RWPE1 (cell line): Measurements from ENCODE around the gene CCDC137.

Source experiments
- CTCF ChIA-PET: fragments of 350-600 bp; sonication (Branson Sonifier 250); formaldehyde crosslinking; extraction: SDS; loops from one replicate; lab custom pipeline; 2021; lab: Yijun Ruan, JAX
- POLR2A ChIA-PET: fragments of 400-600 bp; formaldehyde crosslinking; extraction: SDS; loops from one replicate; lab custom pipeline; 2020; ENCODE audit warnings: antibody characterized with exemption; ENCODE audit not compliant: low non-redundant PET; lab: Yijun Ruan, JAX
- DNase-seq: peaks from one replicate; pipeline ENCODE4 v3.0.0; 2012; ENCODE audit warnings: low spot score
- H3K27ac ChIP-seq: fragments of 450-650 bp; 2 replicates; pipeline ENCODE4 v1.5.1; 2017
- CTCF ChIP-seq: fragments of 450-650 bp; conservative IDR thresholded peaks from 2 replicates; pipeline ENCODE4 v1.5.1; 2017; ENCODE audit warnings: low read depth, mild to moderate bottlenecking

Gene CCDC137

GRCh38 chr17:81635431-81635830 is 31.1 kb upstream of the CCDC137 start:
- H3K27ac ChIP-seq: peak overlapping the region; percentile 88
- ChIA-PET CTCF (interaction anchor here (0.6 kb wide), 2 partner anchors 11 to 62 kb away, joined by 3 to 4 read pairs; no protein-coding TSS in a partner anchor), POLR2A (no interaction called here)

GRCh38 chr17:81635973-81636504 is 30.5 kb upstream of the CCDC137 start:
- peak overlapping the region; percentile 88 for H3K27ac ChIP-seq
- no peak for DNase-seq
- no peak for TF ChIP-seq CTCF
- ChIA-PET POLR2A (interaction anchor here (0.6 to 1.0 kb wide), 2 partner anchors 29 to 31 kb away, joined by 3 to 4 read pairs; partner anchors contain the start of gene CCDC137), CTCF (interaction anchor here (0.6 kb wide), 2 partner anchors 11 to 62 kb away, joined by 3 to 4 read pairs; no protein-coding TSS in a partner anchor)

More at GRCh38 chr17:81635431-81635830, 31.1 kb upstream of the CCDC137 start:
- DNase-seq: no peak
- no peak for TF ChIP-seq CTCF

- H3K27ac ChIP-seq: peak within 1 kb of the TSS; percentile 88
- DNase-seq: peak; percentile 98
- TF ChIP-seq CTCF: no peak
- CTCF ChIA-PET: no interaction called here
- POLR2A ChIA-PET: interaction anchor here (0.6 to 1.0 kb wide), 2 partner anchors 29 to 30 kb away, joined by 3 to 4 read pairs; partner anchors contain the start of gene CCDC137
These were observed 29.8 kb upstream of the CCDC137 start, which contains the start of the genes NPLOC4 and TSPAN10 for GRCh38 chr17:81636505-81637288. TSS of gene NPLOC4 (minus strand) at chr17:81637112. CDS start at chr17:81636930, 182 bp downstream. TSS of gene TSPAN10 (plus strand) at chr17:81637196. CDS start at chr17:81642413, 5,217 bp downstream.

GRCh38 chr17:81638683-81639082 is 27.9 kb upstream of the CCDC137 start:
- POLR2A ChIA-PET: no interaction called here
- DNase-seq: no peak
- CTCF ChIA-PET: interaction anchor here (0.6 kb wide), 1 partner anchor 37 kb away, joined by 3 read pairs; no protein-coding TSS in a partner anchor

GRCh38 chr17:81640011-81640410 is 26.5 kb upstream of the CCDC137 start:
- ChIA-PET CTCF (interaction anchor here (0.6 kb wide), 1 partner anchor 417 kb away, joined by 4 read pairs; the partner anchor contains the start of gene CEP131), POLR2A (no interaction called here)
- TF ChIP-seq CTCF: no peak
- no peak for DNase-seq
- peak overlapping the region; percentile 2; the same call in 1 of the 2 replicates for H3K27ac ChIP-seq

More at GRCh38 chr17:81638683-81639082, 27.9 kb upstream of the CCDC137 start:
- no peak for TF ChIP-seq CTCF
- H3K27ac ChIP-seq: no peak overlapping the region

GRCh38 chr17:81641825-81642489 is 24.6 kb upstream of the CCDC137 start:
- DNase-seq: peak; percentile 92
- ChIA-PET POLR2A (no interaction called here), CTCF (no interaction called here)
- TF ChIP-seq CTCF: no peak
- peak overlapping the region; percentile 80 for H3K27ac ChIP-seq
